B cell (primary cell): ENCODE results near the gene AKAP9.
"Not testable (repeated sequence)": the region's sequence is repeated elsewhere in the genome, so short reads cannot be mapped to it uniquely, and the experiment has no call there.

Source experiments
- EZH2 ChIP-seq: IDR thresholded peaks from 2 replicates; pipeline ENCODE4 v1.6.1; 2012; ENCODE audit warnings: borderline replicate concordance, low read depth, mild to moderate bottlenecking, moderate library complexity, low read length; ENCODE audit not compliant: insufficient read depth, poor library complexity, severe bottlenecking
- TF ChIP-seq, protein P1 (sequence below): fragments of 200-600 bp; IDR thresholded peaks from one replicate; pipeline ENCODE4 v1.8.0; 2022; ENCODE audit warnings: antibody characterized with exemption, mild to moderate bottlenecking

DNA sequence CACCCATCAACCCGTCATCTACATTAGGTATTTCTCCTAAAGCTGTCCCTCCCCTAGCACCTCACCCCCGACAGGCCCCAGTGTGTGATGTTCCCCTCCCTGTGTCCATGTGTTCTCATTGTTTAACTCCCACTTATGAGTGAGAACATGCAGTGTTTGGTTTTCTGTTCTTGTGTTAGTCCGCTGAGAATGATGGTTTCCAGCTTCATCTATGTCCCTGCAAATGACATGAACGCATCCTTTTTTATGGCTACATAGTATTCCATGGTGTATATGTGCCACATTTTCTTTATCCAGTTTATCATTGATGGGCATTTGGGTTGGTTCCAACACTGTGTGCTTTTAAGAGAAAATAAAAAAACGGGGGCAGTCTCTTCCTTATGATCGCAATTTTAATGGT is 143.3 kb downstream of the AKAP9 start:
- TF ChIP-seq, protein P1, sequence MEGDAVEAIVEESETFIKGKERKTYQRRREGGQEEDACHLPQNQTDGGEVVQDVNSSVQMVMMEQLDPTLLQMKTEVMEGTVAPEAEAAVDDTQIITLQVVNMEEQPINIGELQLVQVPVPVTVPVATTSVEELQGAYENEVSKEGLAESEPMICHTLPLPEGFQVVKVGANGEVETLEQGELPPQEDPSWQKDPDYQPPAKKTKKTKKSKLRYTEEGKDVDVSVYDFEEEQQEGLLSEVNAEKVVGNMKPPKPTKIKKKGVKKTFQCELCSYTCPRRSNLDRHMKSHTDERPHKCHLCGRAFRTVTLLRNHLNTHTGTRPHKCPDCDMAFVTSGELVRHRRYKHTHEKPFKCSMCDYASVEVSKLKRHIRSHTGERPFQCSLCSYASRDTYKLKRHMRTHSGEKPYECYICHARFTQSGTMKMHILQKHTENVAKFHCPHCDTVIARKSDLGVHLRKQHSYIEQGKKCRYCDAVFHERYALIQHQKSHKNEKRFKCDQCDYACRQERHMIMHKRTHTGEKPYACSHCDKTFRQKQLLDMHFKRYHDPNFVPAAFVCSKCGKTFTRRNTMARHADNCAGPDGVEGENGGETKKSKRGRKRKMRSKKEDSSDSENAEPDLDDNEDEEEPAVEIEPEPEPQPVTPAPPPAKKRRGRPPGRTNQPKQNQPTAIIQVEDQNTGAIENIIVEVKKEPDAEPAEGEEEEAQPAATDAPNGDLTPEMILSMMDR: not testable (repeated sequence)
- TF ChIP-seq EZH2: not testable (repeated sequence)
